NCI-H345 (cell line): ENCODE measurements around the gene SMIM38.

Experiments used
- DNase-seq: peaks from one replicate; lab custom pipeline; 2025; lab: John Stamatoyannopoulos, UW

The SMIM38 gene

GRCh38 chr11:69155302-69156234 lies at the start of gene SMIM38:
SMIM38 (plus strand) TSS chr11:69155935; CDS start chr11:69157847, 1,912 bp downstream.
- no peak for DNase-seq

DNA sequence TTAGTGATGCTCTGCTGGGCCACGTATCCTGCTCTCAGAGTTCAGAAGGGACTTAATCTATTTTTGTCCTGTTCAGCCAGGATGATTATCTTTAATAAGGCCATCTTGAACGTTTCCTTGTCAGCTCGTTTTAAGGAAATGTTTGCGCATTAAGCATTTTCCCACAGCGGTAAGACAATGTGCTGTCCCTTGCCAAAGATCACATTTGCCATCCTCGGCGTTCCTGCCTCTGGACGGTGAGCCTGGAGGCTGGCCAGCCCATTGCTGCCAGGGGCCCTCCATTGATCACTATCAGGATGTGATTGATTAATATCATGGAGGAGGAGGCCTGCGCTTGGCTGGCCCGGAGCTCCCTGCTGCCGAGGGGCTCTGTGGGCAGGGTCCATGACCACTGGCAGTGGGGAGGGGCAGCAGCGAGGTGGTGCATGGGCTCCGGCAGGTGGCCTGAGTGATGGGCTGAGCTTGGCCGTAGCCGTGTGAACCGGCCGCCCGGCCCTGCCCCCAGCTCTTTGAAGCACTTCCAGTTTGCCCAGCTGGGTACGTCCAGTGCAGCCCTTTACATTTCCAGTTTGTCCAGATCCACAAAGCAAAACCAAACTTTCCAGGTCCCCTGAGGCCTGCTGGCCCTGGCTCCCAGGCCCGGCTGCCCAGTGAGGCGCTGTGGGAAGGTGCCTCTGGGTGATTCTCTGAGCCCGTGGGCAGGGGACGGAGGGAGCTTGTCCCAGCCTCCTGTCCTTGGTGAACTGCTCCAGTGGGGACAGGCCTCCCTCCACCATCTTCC lies 49.5 kb upstream of the SMIM38 start:
- no peak for DNase-seq

DNA sequence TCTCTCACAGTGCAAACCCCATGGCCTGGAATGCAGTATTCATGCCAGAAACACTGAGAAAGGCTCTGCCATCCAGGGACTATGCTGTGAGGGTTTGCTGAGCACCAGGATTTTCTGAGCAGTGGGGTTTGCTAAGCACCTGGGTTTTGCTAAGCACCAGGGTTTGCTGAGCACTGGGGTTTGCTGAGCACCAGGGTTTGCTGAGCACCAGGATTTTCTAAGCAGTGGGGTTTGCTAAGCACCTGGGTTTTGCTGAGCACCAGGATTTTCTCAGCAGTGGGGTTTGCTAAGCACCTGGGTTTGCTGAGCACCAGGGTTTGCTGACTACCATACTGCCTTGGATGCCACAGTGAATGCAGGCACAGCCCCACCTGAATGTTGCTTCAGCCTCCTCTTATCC lies 48.3 kb upstream of the SMIM38 start:
- DNase-seq: no peak

DNA sequence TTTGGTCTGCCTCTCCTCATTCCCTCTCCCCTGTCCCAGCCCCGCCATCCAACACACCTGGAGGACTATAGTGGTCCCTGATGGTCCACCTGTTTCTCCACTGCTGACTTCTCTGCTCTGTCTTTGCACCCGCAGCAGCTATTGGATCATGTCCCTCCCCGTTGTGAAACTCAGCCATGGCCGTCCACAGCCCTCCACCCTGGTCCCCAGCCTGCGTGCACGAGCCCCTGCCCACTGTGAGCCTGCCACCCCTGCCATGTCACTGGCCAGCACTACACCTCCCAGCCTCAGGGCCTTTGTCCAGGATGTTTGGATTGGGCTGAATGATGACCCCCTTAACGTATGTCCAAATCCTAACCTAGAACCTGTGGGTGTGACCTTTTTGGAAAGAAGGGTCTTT lies 47.7 kb upstream of the SMIM38 start:
- DNase-seq: no peak

DNA sequence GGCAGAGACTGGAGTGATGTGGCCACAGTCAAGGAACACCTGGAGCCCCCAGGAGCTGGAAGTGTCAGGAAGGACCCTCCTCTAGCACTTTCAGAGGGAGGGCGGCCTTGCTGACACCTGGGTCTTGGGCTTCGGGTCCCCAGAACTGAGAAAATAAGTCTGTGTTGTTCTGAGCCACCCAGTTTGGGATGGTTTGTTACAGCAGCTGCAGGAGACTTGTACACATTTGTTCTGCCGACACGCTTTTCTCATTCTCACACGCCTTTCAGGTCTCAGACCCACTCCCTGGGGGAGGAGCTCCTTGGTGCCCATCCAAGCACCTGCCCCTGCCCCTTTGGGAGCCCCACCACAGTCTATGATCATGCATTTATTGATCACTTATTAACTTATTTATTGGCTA lies 47.2 kb upstream of the SMIM38 start:
- DNase-seq: no peak

- no peak for DNase-seq
Observed at GRCh38 chr11:69109101-69109500, 46.6 kb upstream of the SMIM38 start.

- no peak for DNase-seq
Observed at GRCh38 chr11:69110451-69110850, 45.3 kb upstream of the SMIM38 start.

DNA sequence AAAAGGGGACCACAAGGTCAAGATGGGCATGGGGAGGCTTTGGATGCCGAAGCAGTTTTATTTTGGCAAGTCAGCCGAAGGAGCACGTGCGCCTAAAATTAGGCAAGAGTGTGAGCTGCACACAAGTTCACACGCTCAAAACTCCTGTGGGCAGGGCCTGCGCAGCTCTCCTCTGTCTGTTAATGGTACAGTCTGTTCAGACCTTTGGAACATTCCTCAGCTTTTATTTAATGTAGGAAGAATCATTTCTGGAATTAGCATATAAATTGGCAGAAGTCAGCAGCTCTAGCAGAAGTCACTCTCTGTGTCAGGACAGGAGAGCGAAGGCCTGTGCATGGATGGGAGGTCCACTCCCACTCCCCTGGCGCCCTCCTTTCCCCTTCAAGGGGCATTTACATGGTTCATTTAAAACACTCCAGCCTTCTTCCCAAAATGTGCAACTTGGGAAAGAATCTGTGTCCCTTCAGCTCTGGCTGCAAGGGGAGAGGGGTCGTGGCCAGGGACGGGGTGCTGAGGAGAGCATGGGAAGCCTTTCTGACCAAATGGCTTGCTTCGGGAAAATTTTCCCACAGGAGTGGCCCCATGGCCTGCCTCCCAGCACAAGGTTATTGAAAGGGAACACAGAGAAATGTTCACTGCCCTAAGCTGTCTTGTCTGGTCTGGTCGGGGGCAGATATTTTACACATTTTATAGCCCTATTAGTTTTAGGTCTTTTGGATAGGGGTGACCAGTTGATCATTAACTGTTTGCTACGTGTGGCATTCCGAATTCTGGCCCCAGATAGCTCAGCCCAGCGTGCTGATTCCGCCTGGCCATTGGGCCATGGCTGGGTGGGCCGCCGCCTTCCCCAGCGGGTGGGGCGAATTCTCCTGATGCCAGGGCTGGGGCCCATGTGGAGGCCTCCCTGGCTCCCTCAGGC lies 43.9 kb upstream of the SMIM38 start:
- DNase-seq: no peak

DNA sequence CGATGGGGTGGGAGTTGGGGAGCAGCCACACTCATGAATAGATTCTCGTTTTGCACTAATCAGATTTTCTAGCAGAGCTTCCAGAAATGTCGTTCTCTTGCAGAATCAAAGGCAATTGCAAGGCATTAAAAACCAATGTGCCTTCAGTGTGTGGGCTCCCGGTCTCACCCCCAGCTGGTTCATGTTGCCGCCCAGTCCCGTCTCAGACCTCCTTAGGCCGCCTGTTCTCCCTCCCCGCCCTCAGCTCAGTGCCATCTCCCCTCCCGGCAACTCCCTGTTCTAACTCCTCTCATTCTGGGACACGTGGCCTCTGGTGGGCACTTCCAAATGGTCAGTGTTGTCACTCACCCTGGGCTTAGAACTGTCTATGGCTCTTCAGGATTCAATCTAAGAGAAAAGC lies 42.5 kb upstream of the SMIM38 start:
- DNase-seq: no peak

- no peak for DNase-seq
Observed at GRCh38 chr11:69113646-69114340, 41.9 kb upstream of the SMIM38 start.

DNA sequence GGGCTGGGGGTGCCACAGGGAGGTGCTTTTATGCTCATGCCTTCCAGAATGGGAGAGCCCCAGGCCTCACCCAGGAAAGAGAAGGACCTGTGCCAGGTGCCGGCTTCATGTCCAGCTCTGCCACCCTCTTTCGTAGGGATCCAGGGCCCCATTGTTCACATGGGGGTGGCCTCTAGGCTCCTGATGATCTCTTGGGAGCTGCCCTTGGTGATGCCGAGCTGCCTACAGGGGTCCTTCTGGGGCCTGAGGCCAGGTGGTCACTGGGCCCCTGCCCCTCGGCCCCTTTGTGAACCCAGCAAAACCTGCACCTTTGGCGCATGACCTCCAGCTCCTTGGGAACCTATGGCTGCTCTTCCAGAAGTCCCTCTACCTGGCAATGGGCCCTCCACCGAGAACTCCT lies 41.4 kb upstream of the SMIM38 start:
- no peak for DNase-seq

GRCh38 chr11:69114811-69115523 lies 40.8 kb upstream of the SMIM38 start:
- DNase-seq: no peak

DNA sequence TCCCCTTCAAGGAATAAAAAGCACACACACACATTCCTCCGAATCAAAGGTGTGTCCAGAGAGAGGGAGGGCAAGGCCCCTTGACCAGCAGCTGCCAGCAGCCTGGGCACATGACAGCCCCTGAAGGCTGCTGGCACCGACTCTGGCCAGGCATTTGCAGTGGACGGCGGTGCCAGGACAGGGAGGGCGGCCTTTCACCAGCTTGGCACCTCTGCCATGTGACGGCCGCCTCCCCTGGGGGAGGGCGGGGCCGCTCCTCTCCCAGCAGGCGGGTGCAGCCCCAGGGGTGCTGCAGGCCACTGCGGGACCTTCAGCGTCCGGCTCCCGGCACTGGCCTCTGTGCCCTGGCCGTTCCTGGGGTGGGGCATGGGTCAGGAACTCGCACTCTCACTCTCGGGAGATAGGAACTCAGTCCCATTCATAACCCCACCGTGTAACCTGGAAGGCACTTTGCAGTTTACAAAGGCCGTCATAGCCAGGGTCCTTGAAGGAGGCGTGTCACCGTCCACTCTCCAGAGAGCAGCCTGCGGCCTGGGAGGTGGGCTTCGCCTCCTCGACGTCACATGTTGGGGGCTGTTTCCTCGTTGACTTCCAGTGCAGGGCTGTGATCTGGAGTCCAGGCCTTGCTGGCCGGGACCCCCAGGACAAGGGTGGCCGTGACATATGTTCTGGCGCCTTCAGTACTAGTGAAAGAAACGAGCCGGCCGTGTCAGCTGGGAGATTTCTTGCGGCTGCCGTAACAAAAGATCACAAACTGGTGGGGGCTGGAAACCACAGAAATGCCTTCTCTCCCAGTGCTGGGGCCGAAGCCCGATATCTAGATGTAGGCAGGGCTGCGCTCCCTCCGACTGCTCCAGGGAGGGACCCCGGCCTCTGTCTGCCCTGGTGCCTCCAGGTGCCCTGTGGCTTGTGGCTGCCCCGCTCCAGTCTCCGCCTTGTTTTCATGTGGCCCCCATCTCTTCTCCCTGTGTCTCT lies 39.9 kb upstream of the SMIM38 start:
- no peak for DNase-seq

- DNase-seq: no peak
Observed at GRCh38 chr11:69116671-69117070, 39.1 kb upstream of the SMIM38 start.

- DNase-seq: no peak
Observed at GRCh38 chr11:69119190-69119589, 36.5 kb upstream of the SMIM38 start.

DNA sequence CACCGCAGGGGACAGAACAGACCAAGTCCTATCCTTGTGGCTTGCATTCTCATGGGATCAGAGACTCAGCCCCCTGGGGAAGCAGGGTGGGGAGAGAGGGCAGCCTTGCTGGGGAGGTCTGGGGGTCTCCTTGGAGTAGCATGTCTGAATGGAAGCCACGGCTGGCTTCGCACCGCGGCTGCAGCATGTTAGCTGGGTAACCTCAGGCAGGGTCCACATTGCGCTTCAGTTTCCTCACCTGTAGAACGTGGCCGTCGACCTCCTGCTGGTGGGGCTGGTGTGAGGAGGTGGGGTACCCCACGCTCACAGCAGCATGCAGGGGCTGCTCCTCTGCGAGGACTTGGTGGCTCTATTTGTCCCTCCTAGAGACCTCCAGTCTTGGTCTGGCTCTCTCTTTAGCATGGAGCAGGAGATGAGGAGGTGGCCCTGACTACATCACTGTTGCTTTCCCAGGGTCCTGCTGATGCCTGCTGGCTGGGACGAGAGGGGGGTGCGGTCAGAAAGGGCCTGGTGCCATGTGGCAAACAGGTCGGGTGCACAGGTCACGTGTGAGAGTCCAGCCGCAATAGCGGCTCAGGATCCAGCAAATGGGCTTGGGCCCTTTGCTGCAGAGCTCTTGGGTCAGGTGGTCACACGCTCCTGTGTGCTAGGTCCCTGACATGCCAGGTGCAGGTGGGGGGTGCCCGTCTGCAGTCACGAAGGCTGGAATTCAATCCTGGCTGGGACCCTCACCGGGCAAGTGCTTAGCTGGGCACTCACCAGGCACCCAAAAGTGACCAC lies 35.4 kb upstream of the SMIM38 start:
- no peak for DNase-seq

GRCh38 chr11:69121021-69121420 lies 34.7 kb upstream of the SMIM38 start:
- no peak for DNase-seq

GRCh38 chr11:69121621-69122325 lies 34.0 kb upstream of the SMIM38 start:
- no peak for DNase-seq
